Right lung (tissue), 5 donors: ENCODE measurements around the gene GSC2. TPM values are rescaled to one million over a fixed set of nuclear protein-coding genes. Genes with fewer than 3 reads are reported as not detected.
A peak's percentile ranks its signal among the peaks of the same experiment; 100 is the strongest.

Experiments
- DNase-seq, 2 donors: peaks; one replicate each; pipeline ENCODE4 v3.0.0-alpha.2; 2013
- polyA plus RNA-seq, 5 donors: library from polyadenylated mRNA; unstranded; fragments of 120-200 nt; gene quantifications; one replicate each; pipeline versions ENCODE4 v1.2.1 to v1.2.3, GENCODE V29; 2013; ENCODE audit warnings: inconsistent platforms in 1 of 5, low replicate concordance in 1 of 5; ENCODE audit not compliant: insufficient read length in 5 of 5, insufficient read depth in 1 of 5

Gene GSC2
- polyA plus RNA-seq, 5 donors, result not detected

DNA sequence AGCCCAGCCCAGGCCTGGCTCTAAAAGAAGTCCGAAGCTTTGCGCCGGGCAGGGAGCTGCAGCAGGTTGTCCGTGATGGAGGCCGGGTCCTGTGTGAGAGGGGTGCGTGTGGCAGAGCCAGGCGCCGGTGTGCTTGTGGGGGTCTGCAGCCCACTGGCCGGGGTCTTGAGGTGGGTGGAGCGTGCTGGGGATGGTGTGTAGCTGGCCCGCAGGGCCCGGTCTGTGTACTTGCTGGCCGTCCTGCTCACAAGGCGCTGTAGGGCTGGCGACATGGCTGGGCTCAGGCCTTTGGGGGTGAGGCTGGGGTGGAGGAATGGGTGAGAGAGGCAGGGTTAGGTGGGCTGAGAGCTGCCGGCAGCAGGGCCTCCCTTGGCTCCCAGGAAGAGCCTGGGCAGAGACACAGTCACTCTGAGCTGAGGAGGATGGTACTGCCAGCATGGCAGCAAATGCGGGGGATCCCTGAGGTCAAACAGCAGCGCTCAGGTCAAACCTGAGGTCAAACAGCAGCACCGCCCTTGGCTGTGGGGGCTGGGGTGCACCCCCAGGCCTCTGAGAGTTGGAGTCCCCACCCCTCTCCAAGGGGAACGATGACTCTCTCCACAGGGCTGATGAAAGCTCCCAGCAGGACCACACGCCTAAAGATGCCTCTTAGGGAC, 15.8 kb downstream of the GSC2 start:
- no peak for DNase-seq

DNA sequence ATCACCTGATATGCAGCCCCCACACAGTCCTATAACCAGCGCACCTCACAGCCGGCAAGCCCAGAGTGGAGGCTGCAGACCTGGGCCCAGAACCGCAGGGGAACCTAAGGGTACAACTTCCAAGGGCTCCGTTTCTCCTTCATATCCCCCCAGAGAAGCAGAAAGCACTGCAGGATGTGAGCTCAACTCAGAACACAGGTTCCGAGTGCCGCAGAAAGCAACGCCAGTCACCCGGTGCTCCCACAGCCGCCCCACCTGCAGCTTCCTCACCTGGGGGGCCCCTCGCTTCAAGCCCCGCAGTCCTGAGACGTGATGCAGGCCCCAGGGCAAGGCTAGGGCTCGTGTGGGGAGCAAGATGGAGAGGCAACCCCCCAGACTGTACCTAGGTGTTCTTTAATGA, 16.5 kb downstream of the GSC2 start:
- no peak for DNase-seq

DNA sequence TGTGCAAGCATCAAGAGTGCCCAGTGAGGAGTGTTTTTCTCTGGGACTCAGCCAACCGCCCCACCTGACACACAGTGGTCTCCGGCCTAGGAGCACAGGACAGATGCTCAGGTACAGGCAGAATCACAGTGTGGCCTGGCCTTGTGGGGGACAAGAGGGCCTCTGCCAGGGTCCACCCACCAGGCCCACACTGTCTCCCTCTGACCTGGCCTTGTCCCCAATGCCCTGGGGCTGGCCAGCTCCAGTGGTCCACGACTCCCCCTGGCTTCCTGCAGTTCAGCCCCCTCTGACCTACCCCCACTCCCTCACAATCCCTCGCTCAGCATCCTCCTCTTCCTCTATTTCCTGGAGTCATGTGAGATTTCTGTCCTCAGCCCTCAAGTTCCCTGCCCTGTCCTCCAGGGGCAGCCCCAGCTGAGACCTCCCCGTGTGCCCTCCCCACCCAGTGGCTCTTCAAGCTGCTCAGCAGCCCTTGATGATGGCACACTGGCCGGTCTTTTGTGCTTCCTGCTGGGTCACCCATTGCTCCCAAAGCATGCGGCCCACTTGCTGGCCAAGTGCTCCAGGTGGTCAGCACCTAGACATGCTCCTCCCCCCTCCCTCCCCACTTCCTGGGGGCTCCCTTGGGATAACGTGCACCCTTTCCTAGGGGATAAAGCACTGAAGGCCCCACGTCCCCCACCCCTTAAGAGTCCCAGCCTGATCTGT, 17.2 kb downstream of the GSC2 start:
- DNase-seq, result no peak

DNA sequence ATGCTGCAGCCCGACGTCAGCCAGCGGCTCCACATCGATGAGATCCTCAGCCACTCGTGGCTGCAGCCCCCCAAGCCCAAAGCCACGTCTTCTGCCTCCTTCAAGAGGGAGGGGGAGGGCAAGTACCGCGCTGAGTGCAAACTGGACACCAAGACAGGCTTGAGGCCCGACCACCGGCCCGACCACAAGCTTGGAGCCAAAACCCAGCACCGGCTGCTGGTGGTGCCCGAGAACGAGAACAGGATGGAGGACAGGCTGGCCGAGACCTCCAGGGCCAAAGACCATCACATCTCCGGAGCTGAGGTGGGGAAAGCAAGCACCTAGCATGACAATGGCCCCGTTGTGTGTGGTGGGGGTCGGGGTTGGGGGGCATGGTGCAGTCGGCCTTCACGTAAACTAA, 17.9 kb downstream of the GSC2 start:
- DNase-seq, result no peak

DNA sequence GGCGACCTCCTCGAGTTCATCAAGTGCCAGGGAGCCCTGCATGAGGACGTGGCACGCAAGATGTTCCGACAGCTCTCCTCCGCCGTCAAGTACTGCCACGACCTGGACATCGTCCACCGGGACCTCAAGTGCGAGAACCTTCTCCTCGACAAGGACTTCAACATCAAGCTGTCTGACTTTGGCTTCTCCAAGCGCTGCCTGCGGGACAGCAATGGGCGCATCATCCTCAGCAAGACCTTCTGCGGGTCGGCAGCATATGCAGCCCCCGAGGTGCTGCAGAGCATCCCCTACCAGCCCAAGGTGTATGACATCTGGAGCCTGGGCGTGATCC, 18.4 kb downstream of the GSC2 start:
- DNase-seq, result no peak

DNA sequence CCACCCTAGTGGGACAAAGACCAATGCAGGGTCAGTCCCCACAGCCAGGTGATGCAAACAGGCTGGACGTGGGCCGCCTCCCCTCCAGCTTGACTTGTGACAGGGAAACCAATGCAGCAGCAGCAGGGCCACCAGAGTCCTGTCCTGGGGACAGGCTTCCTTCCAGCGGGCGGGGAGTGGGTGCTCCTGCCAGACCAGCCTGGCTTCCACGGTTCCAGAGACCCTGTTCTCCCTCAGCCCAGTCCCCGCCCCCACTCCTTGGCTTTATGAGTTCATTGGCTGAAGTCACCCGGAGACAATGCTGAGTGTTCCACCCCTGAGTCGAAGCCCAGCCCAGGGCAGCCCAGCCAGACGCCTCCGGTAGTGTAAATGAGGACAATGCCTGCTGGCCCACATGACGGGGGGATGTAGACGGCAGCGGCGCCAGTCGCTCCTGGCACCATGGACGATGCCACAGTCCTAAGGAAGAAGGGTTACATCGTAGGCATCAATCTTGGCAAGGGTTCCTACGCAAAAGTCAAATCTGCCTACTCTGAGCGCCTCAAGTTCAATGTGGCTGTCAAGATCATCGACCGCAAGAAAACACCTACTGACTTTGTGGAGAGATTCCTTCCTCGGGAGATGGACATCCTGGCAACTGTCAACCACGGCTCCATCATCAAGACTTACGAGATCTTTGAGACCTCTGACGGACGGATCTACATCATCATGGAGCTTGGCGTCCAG, 19.0 kb downstream of the GSC2 start, which contains the start of gene TSSK2:
Gene TSSK2 (plus strand): TSS at position 350 of the 726 bp plus-strand sequence. CDS start 92 bp downstream, at position 442.
- DNase-seq, result no peak

DNA sequence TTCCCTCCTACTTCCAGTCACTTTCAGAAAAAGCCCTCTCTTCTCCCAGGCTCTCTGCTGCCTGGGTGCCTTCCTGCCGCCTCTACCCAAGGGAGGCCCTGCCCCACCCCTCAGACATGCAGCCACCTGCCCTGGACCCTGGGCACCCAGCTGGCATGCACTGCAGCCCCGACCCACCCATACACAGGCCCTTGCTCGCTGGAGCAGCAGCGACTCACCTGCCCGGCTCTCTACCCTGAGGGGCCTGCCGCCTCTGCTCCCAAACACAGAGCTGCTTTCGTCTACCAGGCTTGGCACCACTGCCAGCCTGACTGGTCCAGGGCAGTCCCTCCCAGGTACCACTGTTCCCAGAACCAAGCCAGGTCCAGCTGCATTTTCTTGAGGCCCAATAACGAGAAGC, 20.2 kb downstream of the GSC2 start:
- DNase-seq, result no peak

DNA sequence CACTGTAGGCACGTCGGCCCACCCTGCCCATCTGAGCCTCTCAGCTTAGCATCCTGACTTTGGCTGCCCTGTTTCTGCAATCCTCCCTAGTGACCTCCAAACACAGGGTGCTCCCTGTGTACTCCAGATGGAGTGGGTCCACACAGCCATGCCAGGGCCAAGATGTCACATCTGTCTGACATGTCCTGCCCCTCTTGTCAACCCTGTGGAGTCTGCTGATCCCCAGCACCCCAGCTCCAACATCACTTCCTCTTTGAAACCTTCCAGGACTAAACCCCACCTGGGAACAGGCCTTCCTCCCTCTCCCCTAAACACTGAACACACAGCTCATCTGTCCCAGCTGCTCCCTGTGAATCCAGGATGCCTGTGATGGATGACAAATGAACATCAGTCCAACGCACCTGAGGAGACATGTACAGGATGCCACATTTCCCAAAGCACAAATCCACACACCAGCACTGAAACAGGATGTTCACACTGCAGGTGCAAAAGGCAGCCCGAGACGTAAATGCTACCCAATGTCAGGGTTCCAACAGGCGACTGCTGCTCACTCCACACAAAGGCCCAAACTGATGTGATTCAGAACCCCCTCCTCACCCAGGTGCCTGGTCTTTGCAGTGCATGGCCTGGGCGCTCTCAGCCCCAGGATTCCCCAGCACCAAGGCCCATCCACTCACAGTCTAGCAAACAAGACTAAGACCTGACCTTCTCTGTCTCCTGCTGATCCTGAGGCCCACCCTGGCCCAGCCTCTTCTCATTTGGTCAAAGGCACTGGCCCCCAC, 21.0 kb downstream of the GSC2 start:
- no peak for DNase-seq

DNA sequence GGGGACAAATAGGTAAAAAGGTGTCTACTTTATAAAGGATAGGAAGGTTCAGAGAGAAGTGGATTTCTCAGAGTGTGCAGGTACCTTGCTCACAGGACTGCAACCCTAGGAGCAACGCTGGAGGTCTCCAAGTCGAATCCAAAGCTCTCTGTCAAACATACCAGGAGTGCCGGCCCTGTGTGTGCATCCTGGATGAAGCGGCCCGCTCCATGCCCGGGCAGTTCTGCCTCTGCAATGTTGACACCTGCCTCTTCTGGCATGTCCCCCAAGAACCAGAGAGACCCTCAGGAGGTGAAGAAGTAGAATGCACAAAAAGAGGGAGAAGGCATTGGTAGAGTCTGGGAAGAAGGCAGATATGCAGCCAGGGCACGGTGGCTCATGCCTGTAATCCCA, 22.1 kb downstream of the GSC2 start:
- DNase-seq, result no peak

DNA sequence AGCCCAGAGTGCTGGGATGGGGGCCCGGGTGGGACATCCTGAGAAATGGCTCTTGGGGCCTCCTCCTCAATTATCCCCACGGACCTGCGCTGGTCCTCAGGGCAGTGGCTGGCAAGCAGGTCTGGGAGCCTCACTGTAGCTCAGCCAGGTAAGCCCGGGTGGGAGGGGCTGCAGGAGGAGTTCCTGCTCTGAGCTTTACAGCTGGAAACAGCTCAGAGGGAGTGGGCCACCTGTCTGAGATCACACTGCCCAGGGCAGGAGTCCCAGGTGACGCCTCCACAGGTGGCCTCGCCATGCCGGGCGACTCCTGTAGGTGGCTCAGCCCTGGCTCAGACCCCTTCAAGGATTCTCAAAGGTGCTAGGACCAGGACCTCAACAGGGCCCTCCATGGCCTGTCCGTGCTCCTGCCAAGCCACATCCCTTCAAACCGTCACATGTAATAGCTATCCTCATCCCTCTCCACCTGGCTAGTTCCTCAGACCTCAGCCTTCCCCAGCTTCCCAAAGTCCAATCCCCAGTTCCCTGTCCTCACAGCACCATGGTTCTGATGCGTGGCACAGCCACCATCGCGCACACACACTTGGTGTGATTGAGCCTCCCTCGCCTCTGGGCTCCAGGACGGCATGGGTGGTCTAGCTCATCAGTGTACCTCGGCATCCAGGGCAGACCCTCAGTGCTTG, 22.6 kb downstream of the GSC2 start:
- no peak for DNase-seq

DNA sequence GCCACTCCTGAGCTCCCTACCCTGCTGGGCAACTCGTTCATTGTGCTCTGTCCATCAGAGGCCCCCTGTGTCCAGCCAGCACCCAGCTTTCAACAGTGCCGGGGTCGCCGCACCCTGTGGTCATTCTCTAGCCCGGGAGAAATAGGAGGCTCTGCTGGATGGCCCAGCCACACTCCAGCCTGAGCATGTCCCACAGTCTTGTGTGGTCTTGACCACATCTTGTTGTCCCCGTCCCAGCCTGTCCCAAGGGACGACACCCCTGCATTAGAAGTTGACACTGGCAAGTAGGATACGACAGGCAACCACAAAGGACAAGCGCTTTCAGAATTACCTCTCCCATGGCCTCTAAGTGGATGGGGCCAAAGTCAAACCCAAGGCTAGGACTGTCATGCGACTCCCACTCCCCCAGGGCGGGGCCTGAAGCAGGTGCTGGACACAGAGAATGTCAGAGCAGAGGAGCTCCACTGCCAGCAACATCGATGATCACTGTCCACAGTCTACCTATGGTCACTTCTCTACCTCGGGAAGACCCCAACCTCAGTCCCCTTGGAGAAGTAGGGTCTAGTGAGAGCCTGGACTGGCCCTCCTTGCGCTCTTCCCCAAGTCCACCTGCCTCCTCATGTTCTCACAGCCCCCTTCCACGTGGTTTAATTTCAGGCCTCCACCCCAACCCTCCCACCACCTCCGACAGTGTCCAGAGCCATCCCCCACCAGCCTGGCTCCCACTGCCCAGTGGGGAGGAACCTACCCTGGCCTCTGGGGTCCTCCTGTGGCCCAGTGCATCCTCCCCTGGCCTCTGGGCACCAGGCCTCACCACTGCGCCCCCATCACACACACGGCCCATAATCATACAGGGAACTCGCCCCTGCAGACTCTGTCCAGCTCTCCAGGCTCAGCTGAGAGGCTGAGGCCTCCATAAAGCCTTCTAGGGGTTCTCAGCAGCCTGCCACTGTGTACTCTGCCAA, 23.5 kb downstream of the GSC2 start:
- DNase-seq, result no peak

DNA sequence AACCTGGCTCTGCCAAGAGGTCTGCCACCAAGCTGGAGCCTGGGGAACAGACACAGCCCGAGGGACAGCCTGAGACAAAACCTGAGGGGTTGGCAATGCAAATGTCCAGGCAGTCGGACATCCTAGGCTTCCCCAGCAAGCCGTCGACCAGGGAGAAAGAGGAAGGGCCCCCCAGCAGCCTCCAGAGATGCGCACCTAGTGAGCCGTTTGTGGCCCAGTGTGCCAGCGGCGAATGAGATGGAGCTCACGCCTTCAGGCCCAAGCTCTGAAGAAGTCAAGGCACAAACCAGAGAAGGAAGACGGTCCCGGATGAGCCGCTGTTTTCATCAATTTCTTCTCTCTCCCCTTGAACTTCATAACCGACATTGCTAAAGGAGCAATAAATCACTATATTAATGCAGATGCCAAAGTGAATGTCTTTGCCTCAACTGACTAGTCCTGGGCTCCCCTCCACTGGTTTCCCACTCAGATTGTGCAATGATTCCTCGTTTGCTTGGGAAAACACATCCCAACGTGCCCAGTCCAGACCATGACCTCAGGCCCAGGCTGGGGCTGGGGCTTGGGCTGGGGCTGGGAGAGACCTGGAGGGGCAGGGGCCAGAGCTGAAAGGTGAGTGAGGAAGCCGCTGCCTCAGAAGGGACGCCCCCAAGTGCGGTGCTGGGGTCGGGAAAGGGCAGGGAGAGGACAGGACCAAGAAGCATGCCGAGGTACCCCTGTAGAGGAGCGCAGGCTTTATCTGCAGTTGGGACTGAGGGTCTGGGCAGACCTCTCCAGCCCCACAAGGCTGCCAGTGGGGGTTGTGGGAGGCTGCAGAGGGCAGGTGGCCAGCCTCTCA, 24.4 kb downstream of the GSC2 start:
- DNase-seq, result no peak

DNA sequence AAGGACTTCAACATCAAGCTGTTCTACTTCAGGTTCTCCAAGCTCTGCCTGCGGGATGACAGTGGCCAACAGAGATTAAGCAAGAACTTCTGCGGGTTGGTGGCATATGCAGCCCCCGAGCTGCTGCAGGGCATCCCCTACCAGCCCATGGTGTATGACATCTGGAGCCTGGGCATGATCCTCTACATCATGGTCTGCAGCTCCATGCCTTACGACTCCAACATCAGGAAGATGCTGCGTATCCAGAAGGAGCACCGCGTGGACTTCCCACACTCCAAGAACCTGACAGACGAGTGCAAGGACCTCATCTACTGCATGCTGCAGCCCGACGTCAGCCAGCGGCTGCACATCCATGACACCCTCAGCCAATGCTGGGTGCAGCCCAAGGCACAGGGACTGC, 25.1 kb downstream of the GSC2 start:
- DNase-seq, result no peak

DNA sequence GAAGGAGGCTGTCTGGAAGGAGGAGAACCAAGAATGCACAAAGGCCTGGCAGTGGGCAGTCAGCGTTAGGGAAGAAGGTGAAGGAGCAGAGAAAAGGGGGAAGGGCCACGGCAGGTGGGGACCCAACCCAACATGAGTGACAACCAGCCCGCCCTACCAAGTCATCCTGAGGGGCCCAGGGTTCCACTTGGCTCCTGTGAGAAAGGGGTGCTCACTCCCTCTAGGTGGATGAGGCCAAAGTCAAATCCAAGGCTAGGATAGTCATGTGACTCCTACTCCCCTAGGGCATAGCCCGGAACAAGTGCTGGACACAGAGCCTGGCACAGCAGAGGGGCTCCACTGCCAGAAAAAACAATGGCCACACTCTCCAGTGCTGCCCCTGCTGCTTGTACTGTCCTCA, 25.7 kb downstream of the GSC2 start:
- DNase-seq, result no peak

DNA sequence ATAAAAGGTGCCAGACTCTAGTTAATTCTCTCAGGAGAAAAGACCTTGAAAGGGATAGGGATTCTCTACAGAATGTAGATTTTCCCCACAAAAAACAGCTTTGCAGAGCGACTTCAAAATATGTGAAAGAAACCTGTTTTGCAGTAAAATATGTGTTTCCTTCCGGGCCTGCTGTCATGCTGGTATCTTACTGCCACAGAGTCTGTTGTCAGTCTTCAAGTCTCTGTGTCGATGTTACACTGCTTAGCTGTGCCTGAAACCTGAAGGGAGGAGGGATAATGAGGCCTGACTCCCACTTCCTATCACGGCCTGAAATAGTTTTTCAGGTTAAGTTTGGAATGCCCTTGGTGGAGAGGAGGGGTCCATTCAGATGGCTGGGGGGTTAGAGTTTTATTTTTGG, 26.2 kb downstream of the GSC2 start:
- no peak for DNase-seq

DNA sequence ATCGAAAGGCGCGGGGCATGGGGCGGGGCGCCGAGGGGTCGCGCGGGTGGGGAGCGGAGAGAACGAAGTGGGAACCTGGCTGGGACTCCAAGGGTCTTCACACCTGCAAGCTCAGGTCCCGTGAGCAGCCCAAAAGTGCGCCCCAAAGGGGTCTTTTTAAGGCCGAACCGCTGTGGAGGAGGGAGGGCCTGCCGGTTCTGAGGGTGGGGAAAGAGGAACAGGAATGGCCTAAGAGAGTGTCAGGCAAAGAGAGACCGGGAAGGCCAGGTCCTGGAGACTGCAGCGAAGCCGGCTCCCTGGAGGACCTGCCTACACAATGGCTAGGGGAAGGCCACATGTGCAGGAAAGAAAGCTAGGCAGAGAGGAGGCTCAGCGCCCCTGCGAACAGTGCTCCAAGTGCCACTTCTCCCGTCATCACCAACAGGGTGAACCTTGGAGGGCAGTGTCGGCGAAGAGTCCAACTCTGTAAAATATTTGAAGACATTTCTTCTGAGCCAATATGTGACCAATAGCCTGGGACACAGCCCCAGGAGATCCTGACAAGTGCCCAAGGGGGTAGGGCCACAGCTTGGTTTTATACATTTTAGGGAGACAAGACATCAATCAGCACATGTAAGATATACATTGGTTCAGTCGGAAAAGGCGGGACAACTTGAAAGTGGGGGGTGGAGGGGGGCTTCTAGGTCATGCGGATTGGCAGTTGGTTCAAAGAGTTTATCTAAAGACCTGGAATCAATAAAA, 27.2 kb downstream of the GSC2 start:
- peak in 1 of 2 donors; percentile 24 for DNase-seq

DNA sequence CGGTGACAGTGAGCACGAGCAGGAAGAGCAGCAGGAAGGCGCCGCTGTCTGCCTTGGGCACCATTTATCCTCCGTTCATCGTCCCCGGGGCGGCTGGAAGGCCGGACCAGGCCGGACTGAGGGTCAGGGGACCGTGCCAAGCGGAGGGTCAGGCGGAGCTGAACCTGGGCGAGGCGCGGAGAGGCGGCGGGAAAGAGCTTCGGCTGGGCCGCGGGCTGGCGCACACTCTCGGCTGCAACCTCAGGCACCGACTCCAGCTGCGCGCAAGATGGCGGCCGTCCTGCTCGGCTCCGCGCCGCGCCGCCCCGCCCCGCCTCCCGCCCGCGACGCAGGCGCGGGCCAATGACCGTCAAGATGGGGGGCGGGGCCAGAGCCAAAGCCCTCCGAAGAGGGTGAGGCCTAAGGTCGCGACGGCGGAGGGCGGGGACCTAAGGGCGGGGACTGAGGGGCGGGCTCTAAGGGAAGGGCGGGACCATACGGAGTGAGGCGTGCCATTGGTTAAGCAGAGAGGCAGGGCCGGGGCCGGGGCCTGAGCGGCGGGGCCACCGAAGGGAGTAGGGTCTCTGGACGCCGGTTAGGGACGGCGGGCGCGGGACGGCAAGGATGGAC, 27.8 kb downstream of the GSC2 start, which contains the start of gene DGCR2:
Gene DGCR2 (minus strand): TSS at position 270 of the 609 bp plus-strand sequence. CDS start 206 bp downstream, at position 64.
- peak; percentile 96 to 98 for DNase-seq

DNA sequence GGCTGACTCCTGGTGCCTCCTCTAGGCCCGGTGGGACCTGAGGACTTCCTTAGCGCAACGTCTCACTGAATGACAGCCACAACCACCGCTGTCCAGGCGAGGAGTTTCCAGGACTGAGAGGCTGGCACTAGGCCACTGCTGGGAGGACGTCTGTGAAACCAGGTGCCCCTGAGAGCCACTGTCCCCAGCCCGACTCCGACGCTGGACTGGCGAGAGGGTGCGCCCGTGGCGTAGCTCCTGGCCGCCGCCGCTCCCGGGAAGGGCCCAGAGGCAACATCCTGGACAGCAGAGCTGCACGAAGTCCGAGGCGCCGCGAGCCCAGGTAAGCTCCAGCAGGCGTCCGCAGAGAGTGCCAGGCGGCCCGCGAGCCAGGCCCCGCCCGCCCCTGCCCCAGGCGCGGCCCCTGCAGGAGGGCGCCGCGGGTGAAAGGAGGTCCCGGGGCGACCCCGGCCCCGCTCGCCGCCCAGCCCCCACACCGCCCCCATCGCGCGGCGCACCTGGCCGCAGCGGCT, 28.4 kb downstream of the GSC2 start:
- no peak for DNase-seq
